MCF 10A (cell line): ENCODE results near the gene SNX2. TPM values are rescaled to one million over a fixed set of nuclear protein-coding genes. Genes with fewer than 3 reads are reported as not detected.

ENCODE experiments used
- BruUV-seq: library from RNA; stranded (reverse); fragments of 400-500 nt; replicated peaks from 2 replicates; lab custom pipeline; 2021; lab: Mats Ljungman, UMichigan
- CTCF ChIA-PET: fragments of 300-600 bp; sonication (Branson Sonifier 250); formaldehyde crosslinking; extraction: SDS; loops from one replicate; lab custom pipeline; 2021; ENCODE audit warnings: antibody characterized with exemption, inconsistent platforms; lab: Yijun Ruan, JAX
- POLR2A ChIA-PET: fragments of 300-600, 350-650 bp; sonication (Branson Sonifier 250); formaldehyde crosslinking; extraction: SDS; loops from one replicate; lab custom pipeline; 2020; ENCODE audit warnings: antibody characterized with exemption, inconsistent platforms; lab: Yijun Ruan, JAX
- DNase-seq: peaks from one replicate; pipeline ENCODE4 v3.0.0-alpha.2; 2018; ENCODE audit not compliant: unreplicated experiment
- H3K27ac Mint-ChIP-seq: one replicate; pipeline ENCODE4 v1.8.0; 2022; ENCODE audit warnings: mild to moderate bottlenecking, low read depth, mixed read lengths; ENCODE audit not compliant: unreplicated experiment
- H3K27me3 Mint-ChIP-seq: one replicate; pipeline ENCODE4 v1.8.0; 2022; ENCODE audit warnings: mixed read lengths; ENCODE audit not compliant: insufficient read depth, unreplicated experiment
- H3K36me3 Mint-ChIP-seq: one replicate; pipeline ENCODE4 v1.8.0; 2022; ENCODE audit warnings: mild to moderate bottlenecking, moderate library complexity, mixed read lengths; ENCODE audit not compliant: insufficient read depth, unreplicated experiment
- H3K4me1 Mint-ChIP-seq: one replicate; pipeline ENCODE4 v1.8.0; 2022; ENCODE audit warnings: mixed read lengths; ENCODE audit not compliant: insufficient read depth, unreplicated experiment
- H3K4me3 Mint-ChIP-seq: one replicate; pipeline ENCODE4 v1.8.0; 2022; ENCODE audit warnings: mild to moderate bottlenecking, moderate library complexity, mixed read lengths; ENCODE audit not compliant: unreplicated experiment
- H3K9me3 Mint-ChIP-seq: one replicate; pipeline ENCODE4 v1.8.0; 2022; ENCODE audit warnings: mixed read lengths; ENCODE audit not compliant: unreplicated experiment
- intact Hi-C: fragments of 100-400 bp; cut with micrococcal nuclease; formaldehyde crosslinking; loops from 2 replicates; pipeline ENCODE4 v1.14.1; 2022
- total RNA-seq: library from RNA; stranded (reverse); gene quantifications from 2 replicates; pipeline ENCODE4 v1.2.3, GENCODE V29; 2022
- TF ChIP-seq, protein P1 (sequence below): fragments of 200-600 bp; IDR thresholded peaks from one replicate; pipeline ENCODE4 v1.8.0; 2022; ENCODE audit warnings: antibody characterized with exemption, mild to moderate bottlenecking; ENCODE audit not compliant: unreplicated experiment

The SNX2 gene
- total RNA-seq, 1 experiment from 2014 or later, result 120 TPM

DNA sequence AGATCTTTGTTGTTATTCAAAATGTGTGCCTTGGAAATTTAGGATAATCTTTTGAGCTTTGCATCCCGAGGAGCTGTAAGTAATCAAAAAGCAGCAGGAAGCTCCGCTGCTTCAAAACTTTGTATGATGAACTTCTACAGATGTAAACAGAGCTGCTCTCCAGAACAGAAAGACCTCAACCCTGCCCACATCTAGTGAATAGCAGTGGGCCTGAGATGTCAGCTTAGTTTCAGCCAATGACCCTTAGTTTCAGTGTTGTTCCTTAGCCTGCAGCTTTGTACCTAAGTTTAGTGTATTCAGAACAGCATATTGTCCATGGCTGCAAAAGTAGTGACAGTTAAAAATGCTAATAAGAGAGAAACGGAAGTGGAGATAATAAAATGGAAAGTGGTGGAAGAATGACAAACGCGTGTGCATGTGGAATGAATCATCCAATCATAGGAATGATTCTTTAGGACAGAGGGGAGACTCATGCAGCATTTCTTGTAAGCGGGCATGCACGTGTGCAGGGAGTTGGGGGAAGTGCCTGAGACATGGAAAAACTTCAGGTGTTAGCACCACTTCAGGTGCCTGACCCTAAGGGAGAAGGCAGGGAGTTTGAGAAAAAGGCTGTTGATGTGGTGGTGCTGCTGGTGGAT lies 95.5 kb downstream of the SNX2 start:
- H3K27me3 Mint-ChIP-seq, result no peaks in the 10 kb centered on the region

DNA sequence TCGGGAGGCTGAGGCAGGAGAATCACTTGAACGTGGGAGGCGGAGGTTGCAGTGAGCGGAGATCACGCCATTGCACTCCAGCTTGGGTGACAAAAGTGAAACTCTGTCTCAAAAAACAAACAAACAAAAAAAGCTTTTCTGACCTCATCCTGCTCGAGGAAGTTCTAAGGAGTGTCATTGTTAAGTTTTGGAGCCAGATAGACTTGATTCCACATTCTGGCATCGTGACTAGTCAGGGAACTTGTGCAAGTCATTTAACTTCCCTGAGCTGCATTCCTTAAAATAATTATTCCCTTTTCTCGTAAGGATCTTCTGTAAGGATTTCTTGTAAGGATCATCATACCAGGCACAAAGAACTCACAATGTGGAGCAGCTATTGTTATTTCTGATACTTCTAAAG lies 96.8 kb downstream of the SNX2 start:
- no TSS peak for BruUV-seq
- H3K36me3 Mint-ChIP-seq, result peaks cover 18% of the 10 kb centered on the region
- H3K9me3 Mint-ChIP-seq, result no peaks in the 10 kb centered on the region
- H3K4me3 Mint-ChIP-seq, result no peak overlapping the region
- intact Hi-C loops, result no loop called here
- DNase-seq, result no peak
- H3K27me3 Mint-ChIP-seq, result no peaks in the 10 kb centered on the region
- TF ChIP-seq, protein P1, sequence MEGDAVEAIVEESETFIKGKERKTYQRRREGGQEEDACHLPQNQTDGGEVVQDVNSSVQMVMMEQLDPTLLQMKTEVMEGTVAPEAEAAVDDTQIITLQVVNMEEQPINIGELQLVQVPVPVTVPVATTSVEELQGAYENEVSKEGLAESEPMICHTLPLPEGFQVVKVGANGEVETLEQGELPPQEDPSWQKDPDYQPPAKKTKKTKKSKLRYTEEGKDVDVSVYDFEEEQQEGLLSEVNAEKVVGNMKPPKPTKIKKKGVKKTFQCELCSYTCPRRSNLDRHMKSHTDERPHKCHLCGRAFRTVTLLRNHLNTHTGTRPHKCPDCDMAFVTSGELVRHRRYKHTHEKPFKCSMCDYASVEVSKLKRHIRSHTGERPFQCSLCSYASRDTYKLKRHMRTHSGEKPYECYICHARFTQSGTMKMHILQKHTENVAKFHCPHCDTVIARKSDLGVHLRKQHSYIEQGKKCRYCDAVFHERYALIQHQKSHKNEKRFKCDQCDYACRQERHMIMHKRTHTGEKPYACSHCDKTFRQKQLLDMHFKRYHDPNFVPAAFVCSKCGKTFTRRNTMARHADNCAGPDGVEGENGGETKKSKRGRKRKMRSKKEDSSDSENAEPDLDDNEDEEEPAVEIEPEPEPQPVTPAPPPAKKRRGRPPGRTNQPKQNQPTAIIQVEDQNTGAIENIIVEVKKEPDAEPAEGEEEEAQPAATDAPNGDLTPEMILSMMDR, result no peak
- H3K27ac Mint-ChIP-seq, result no peak overlapping the region
- CTCF ChIA-PET, result interaction anchor here (0.6 to 3.2 kb wide), 3 partner anchors 11 to 678 kb away, joined by 3 to 11 read pairs (median 6); no protein-coding TSS in a partner anchor
- POLR2A ChIA-PET, result interaction anchor here (0.8 to 1.9 kb wide), 2 partner anchors 9 to 20 kb away, joined by 3 to 9 read pairs; no protein-coding TSS in a partner anchor
- peaks cover 14% of the 10 kb centered on the region for H3K4me1 Mint-ChIP-seq

More for the DNA sequence above, 95.5 kb downstream of the SNX2 start:
- Mint-ChIP-seq H3K4me1 (peaks cover 13% of the 10 kb centered on the region), H3K36me3 (peaks cover 28% of the 10 kb centered on the region), H3K9me3 (no peaks in the 10 kb centered on the region), H3K27ac (no peak overlapping the region), H3K4me3 (no peak overlapping the region)
- no TSS peak for BruUV-seq
- ChIA-PET CTCF (interaction anchor here (0.6 to 3.2 kb wide), 4 partner anchors 10 to 475 kb away, joined by 3 to 11 read pairs (median 4); no protein-coding TSS in a partner anchor), POLR2A (interaction anchor here (0.8 to 1.9 kb wide), 2 partner anchors 10 to 24 kb away, joined by 6 to 9 read pairs; no protein-coding TSS in a partner anchor)
- no peak for DNase-seq
- TF ChIP-seq, protein P1, result no peak
- intact Hi-C loops, result no loop called here

DNA sequence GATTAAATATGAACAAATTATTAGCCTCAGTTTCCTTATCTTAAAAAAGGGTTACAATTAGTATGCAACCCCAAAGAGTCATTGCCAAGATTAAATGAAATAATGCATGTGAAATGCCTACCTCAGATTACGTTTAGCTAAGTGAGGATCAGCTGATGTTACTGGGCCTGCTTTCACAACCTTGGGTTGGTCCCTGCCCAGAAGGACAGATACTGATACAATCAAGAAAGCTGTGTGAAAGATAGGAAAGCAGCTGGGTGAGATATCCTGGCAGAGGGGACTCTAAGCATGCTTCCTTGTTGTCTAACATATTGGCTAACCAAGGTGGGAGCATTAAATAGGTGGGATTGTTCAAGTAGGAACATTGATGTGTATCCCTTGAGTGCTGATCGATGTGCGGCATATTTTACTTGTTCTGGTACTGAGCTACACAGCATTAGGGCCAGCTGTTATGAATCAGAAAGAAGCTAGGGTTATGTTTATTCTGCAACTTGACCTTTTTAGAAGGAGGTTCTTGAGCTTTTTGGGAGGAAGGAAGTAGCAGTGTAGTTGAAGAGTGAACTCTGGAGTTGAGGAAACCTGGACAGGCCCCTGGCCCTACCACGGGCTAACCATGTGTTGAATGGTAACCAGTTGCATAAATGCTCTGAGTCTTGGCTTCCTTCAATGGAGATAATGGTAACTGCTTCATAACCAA lies 99.4 kb downstream of the SNX2 start:
- ChIA-PET CTCF (interaction anchor here (0.7 to 1.3 kb wide), 4 partner anchors 16 to 380 kb away, joined by 3 to 5 read pairs (median 4); no protein-coding TSS in a partner anchor), POLR2A (interaction anchor here (0.9 to 2.0 kb wide), 6 partner anchors 8 to 99 kb away, joined by 3 to 5 read pairs (median 4); partner anchors contain the start of genes SNX2 and SNX24)
- H3K4me1 Mint-ChIP-seq, result peaks cover 21% of the 10 kb centered on the region
- peaks cover 6% of the 10 kb centered on the region for H3K36me3 Mint-ChIP-seq
- intact Hi-C loops, result no loop called here
- TF ChIP-seq, protein P1, result no peak
- no peaks in the 10 kb centered on the region for H3K27me3 Mint-ChIP-seq
- BruUV-seq, result no TSS peak
- no peak overlapping the region for H3K27ac Mint-ChIP-seq
- H3K9me3 Mint-ChIP-seq, result no peaks in the 10 kb centered on the region
- no peak overlapping the region for H3K4me3 Mint-ChIP-seq
- DNase-seq, result no peak

GRCh38 chr5:122877518-122877917 lies 102.6 kb downstream of the SNX2 start:
- H3K4me1 Mint-ChIP-seq, result peaks cover 18% of the 10 kb centered on the region
- no peaks in the 10 kb centered on the region for H3K27me3 Mint-ChIP-seq
- no peaks in the 10 kb centered on the region for H3K9me3 Mint-ChIP-seq
- POLR2A ChIA-PET, result interaction anchor here (1.4 kb wide), 1 partner anchor 33 kb away, joined by 3 read pairs; no protein-coding TSS in a partner anchor
- BruUV-seq, result no TSS peak
- TF ChIP-seq, protein P1, result no peak
- no peaks in the 10 kb centered on the region for H3K36me3 Mint-ChIP-seq
- intact Hi-C loops, result no loop called here
- H3K4me3 Mint-ChIP-seq, result no peak overlapping the region
- H3K27ac Mint-ChIP-seq, result no peak overlapping the region
- no peak for DNase-seq
- CTCF ChIA-PET, result interaction anchor here (0.6 to 2.0 kb wide), 3 partner anchors 9 to 490 kb away, joined by 3 to 6 read pairs (median 4); no protein-coding TSS in a partner anchor
